Body of pancreas (tissue), 4 donors: ENCODE data around the gene SEMA3F. TPM values are rescaled to one million over a fixed set of nuclear protein-coding genes. Genes with fewer than 3 reads are reported as not detected.

ENCODE experiments used
- ATAC-seq: fragments of 150-250 bp; one replicate; pipeline ENCODE4 v1.9.1; 2016
- DNase-seq, 4 donors: peaks; one replicate each; pipeline ENCODE4 v3.0.0-alpha.2; 2019
- H3K27ac ChIP-seq, 4 donors: fragments of 200-600 bp; sonication (generic); 1 replicate in 3 of 4; 2 replicates in 1 of 4; pipeline versions ENCODE4 v1.5.1 to v1.6.1; 2016 to 2019; ENCODE audit warnings: mild to moderate bottlenecking in 1 of 4, mixed read lengths in 1 of 4, moderate library complexity in 1 of 4
- H3K27me3 ChIP-seq, 2 donors: fragments of 200-600 bp; sonication (generic); one replicate each; pipeline ENCODE4 v1.6.0; 2016; ENCODE audit warnings: mild to moderate bottlenecking in 1 of 2
- H3K36me3 ChIP-seq, 2 donors: fragments of 200-600 bp; sonication (generic); replicated peaks in 1 of 2; 2 replicates each; pipeline ENCODE4 v1.5.1; 2016; ENCODE audit warnings: low read depth in 2 of 2; ENCODE audit not compliant: insufficient read depth in 1 of 2
- H3K4me1 ChIP-seq: fragments of 200-600 bp; sonication (generic); one replicate; pipeline ENCODE4 v1.6.0; 2016
- H3K4me3 ChIP-seq, 2 donors: fragments of 200-600 bp; sonication (generic); 1 replicate in 1 of 2; 2 replicates in 1 of 2; pipeline ENCODE4 v1.5.1; 2016 to 2019
- H3K9me3 ChIP-seq, 3 donors: fragments of 200-600 bp; sonication (generic); 1 replicate in 2 of 3; 2 replicates in 1 of 3; pipeline ENCODE4 v1.5.1; 2016
- POLR2A ChIP-seq, 3 donors: fragments of 450-650 bp; IDR thresholded peaks; one replicate each; pipeline ENCODE4 v1.6.1; 2016; ENCODE audit warnings: antibody characterized with exemption in 3 of 3, mild to moderate bottlenecking in 2 of 3
- WGBS, 2 donors: methylation state at CpG; one replicate each; pipeline ENCODE4 v1.1.5; 2017; 5-methylcytosine and 5-hydroxymethylcytosine counted together
- intact Hi-C: fragments of 100-400 bp; cut with DNase I; formaldehyde crosslinking; loops from one replicate; pipeline ENCODE4 v1.15.1; 2023
- total RNA-seq, 2 donors: library from RNA; depleted of rRNA; stranded (reverse); fragments of >200 nt; gene quantifications; one replicate each; pipeline ENCODE4 v1.1.0, GENCODE V29; 2016
- TF ChIP-seq, protein P1 (sequence below), 7 experiments: fragments of 450-650 bp in 4 of 7; fragments of 200-600 bp in 3 of 7; sonication (generic) in 3 of 7; IDR thresholded peaks; one replicate each; pipeline ENCODE4 v1.5.1; 2016 to 2019; ENCODE audit warnings: antibody characterized with exemption in 7 of 7

The SEMA3F gene
- total RNA-seq, 2 donors from 2014 or later, result 5.2 to 25.4 TPM

DNA sequence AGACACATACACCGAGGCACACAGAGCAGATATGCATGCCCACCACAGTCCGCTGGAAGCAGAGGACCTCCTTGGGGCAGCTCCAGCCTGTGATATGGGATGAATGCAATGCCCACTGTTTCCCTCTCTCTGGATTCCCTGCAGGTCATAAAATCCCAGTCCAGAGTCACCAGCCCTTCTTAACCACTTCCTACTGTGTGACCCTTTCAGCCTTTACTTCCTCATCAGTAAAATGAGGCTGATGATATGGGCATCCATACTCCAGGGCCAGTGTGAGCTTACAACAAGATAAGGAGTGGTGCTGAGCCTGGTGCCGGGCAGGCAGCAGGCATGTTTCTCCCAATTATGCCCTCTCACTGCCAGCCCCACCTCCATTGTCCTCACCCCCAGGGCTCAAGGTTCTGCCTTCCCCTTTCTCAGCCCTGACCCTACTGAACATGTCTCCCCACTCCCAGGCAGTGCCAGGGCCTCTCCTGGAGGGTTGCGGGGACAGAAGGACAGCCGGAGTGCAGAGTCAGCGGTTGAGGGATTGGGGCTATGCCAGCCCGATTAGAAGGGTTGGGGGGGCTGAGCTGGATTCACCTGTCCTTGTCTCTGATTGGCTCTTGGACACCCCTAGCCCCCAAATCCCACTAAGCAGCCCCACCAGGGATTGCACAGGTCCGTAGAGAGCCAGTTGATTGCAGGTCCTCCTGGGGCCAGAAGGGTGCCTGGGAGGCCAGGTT lies 36.0 kb downstream of the SEMA3F start, which contains the start of gene GNAT1:
Gene GNAT1, plus strand, starts transcription at position 675 of the 725 bp plus-strand sequence. CDS start 116 bp downstream, outside the sequence.
- H3K9me3 ChIP-seq, result no peaks in the 10 kb centered on the region
- intact Hi-C loops, result loop anchor here (10.0 kb wide), 1 partner anchor 84 kb away; the partner anchor contains the start of gene LSMEM2
- peaks cover 0 to 16% of the 10 kb centered on the region in 2 donors for H3K27me3 ChIP-seq
- no peak within 1 kb of the TSS for H3K4me3 ChIP-seq
- DNase-seq (no peak), ATAC-seq (no peak)
- H3K36me3 ChIP-seq, result no peaks in the 10 kb centered on the region
- H3K4me1 ChIP-seq, result peaks cover 34% of the 10 kb centered on the region
- H3K27ac ChIP-seq, result no peak within 1 kb of the TSS
- WGBS, 2 donors, result 52 to 76% methylated on average over 5 to 8 of the region's 8 CpGs
- TF ChIP-seq, protein P1, sequence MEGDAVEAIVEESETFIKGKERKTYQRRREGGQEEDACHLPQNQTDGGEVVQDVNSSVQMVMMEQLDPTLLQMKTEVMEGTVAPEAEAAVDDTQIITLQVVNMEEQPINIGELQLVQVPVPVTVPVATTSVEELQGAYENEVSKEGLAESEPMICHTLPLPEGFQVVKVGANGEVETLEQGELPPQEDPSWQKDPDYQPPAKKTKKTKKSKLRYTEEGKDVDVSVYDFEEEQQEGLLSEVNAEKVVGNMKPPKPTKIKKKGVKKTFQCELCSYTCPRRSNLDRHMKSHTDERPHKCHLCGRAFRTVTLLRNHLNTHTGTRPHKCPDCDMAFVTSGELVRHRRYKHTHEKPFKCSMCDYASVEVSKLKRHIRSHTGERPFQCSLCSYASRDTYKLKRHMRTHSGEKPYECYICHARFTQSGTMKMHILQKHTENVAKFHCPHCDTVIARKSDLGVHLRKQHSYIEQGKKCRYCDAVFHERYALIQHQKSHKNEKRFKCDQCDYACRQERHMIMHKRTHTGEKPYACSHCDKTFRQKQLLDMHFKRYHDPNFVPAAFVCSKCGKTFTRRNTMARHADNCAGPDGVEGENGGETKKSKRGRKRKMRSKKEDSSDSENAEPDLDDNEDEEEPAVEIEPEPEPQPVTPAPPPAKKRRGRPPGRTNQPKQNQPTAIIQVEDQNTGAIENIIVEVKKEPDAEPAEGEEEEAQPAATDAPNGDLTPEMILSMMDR (IDR thresholded peaks at IDR 0.05), result no peak
- TF ChIP-seq POLR2A (IDR thresholded peaks at IDR 0.05), result no peak

DNA sequence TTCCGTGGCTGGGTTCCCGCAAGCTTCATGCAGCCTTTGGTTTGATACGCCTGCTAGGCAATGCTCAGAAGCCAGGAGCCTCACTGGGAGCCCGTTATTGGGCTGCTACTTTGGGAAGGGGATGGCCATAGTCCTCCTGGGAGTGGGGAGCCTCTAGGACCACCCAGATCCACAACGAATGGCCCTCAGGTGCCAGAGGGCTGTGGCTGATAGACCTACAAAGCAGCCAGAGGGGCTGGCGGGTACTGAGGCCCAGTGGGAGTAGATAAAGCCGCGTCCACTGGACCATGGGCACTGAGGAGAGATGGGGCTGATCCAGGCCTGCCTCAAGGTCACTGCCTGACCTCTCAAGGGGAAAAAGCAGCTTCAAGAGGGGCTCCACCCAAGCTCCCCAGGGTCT lies 37.0 kb downstream of the SEMA3F start:
- Histone ChIP-seq H3K4me1 (peaks cover 34% of the 10 kb centered on the region), H3K4me3 (no peak overlapping the region), H3K36me3 (no peaks in the 10 kb centered on the region), H3K27me3 (peaks cover 0 to 16% of the 10 kb centered on the region in 2 donors), H3K9me3 (no peaks in the 10 kb centered on the region), H3K27ac (no peak overlapping the region)
- intact Hi-C loops, result loop anchor here (10.0 kb wide), 1 partner anchor 83 kb away; the partner anchor contains the start of gene LSMEM2
- ATAC-seq (no peak), DNase-seq (no peak)
- TF ChIP-seq, protein P1 (IDR thresholded peaks at IDR 0.05), result no peak
- TF ChIP-seq POLR2A (IDR thresholded peaks at IDR 0.05), result no peak
- 64 to 70% methylated on average over 7 to 8 of the region's 8 CpGs for WGBS, 2 donors

DNA sequence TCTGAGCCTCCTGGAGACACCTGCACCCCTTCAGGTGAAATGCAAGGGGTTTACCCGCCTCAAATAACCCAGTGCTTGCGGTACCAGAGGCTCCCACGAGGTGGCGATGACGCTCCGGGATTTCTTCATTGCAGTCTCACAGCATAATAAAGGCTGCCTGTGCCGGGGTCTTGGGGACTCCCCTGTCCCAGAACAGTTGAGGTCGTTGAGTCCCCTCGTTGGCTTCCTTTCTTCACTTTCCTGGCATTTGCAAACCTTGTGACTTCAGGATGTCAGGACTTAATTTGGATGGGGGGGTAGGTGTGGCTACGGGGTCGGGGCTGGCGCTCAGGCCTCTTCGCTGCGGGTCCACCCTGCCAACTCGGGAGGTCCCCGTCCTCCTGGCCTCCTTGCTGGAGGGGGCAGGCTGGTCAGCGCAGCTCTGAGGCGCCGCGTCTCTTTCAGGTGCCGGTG lies 37.6 kb downstream of the SEMA3F start:
- Histone ChIP-seq H3K27me3 (peaks cover 0 to 16% of the 10 kb centered on the region in 2 donors), H3K27ac (no peak overlapping the region), H3K36me3 (no peaks in the 10 kb centered on the region), H3K4me3 (no peak overlapping the region), H3K9me3 (no peaks in the 10 kb centered on the region), H3K4me1 (peaks cover 34% of the 10 kb centered on the region)
- peak; percentile 73 to 85 (median 78) for DNase-seq
- ATAC-seq, result peak; percentile 57
- TF ChIP-seq POLR2A (IDR thresholded peaks at IDR 0.05), result no peak
- TF ChIP-seq, protein P1 (IDR thresholded peaks at IDR 0.05), result peak; percentile 81 to 96 (median 92)
- intact Hi-C loops, result loop anchor here (10.0 kb wide), 1 partner anchor 82 kb away; the partner anchor contains the start of gene LSMEM2
- 0 to 9% methylated on average over 4 to 21 of the region's 21 CpGs for WGBS, 2 donors

DNA sequence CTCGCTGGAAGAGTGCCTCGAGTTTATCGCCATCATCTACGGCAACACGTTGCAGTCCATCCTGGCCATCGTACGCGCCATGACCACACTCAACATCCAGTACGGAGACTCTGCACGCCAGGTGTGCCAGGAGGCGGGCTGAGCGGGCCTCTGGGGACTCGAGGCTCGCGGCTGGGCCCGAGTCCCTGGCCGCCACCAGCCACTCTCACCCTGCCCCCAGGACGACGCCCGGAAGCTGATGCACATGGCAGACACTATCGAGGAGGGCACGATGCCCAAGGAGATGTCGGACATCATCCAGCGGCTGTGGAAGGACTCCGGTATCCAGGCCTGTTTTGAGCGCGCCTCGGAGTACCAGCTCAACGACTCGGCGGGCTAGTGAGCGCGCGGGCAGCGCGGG lies 38.2 kb downstream of the SEMA3F start:
- intact Hi-C loops, result loop anchor here (10.0 kb wide), 1 partner anchor 82 kb away; the partner anchor contains the start of gene LSMEM2
- no peak for ATAC-seq
- Histone ChIP-seq H3K27me3 (peaks cover 0 to 16% of the 10 kb centered on the region in 2 donors), H3K9me3 (no peaks in the 10 kb centered on the region), H3K36me3 (no peaks in the 10 kb centered on the region), H3K4me3 (no peak overlapping the region), H3K4me1 (peaks cover 34% of the 10 kb centered on the region), H3K27ac (no peak overlapping the region)
- DNase-seq, result no peak
- TF ChIP-seq POLR2A (IDR thresholded peaks at IDR 0.05), result no peak
- TF ChIP-seq, protein P1 (IDR thresholded peaks at IDR 0.05), result no peak
- WGBS, 2 donors, result 32% methylated on average over 36 of the region's 36 CpGs; no CpG with 5 or more reads in 1 of the 2 donors
